ENCODE data around the gene NCBP1. TPM values are rescaled to one million over a fixed set of nuclear protein-coding genes. Genes with fewer than 3 reads are reported as not detected.

The NCBP1 gene
- total RNA-seq, 1 donor from 2014 or later, result 22.8 TPM

GRCh38 chr9:97689401-97690180 is 56.0 kb downstream of the NCBP1 start:
- TF ChIP-seq, protein P1, sequence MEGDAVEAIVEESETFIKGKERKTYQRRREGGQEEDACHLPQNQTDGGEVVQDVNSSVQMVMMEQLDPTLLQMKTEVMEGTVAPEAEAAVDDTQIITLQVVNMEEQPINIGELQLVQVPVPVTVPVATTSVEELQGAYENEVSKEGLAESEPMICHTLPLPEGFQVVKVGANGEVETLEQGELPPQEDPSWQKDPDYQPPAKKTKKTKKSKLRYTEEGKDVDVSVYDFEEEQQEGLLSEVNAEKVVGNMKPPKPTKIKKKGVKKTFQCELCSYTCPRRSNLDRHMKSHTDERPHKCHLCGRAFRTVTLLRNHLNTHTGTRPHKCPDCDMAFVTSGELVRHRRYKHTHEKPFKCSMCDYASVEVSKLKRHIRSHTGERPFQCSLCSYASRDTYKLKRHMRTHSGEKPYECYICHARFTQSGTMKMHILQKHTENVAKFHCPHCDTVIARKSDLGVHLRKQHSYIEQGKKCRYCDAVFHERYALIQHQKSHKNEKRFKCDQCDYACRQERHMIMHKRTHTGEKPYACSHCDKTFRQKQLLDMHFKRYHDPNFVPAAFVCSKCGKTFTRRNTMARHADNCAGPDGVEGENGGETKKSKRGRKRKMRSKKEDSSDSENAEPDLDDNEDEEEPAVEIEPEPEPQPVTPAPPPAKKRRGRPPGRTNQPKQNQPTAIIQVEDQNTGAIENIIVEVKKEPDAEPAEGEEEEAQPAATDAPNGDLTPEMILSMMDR (IDR thresholded peaks at IDR 0.05), result no peak
- peaks cover 9% of the 10 kb centered on the region for H3K4me1 ChIP-seq
- no peak for ATAC-seq
- no peak overlapping the region for H3K27ac ChIP-seq
- intact Hi-C loops (cut with DNase I), result no loop called here
- no peak for DNase-seq
- H3K36me3 ChIP-seq, result peaks cover 83% of the 10 kb centered on the region
- no peaks in the 10 kb centered on the region for H3K9me3 ChIP-seq
- no peak overlapping the region for H3K4me3 ChIP-seq
- H3K27me3 ChIP-seq (ENCODE audit: low read depth), result no peaks in the 10 kb centered on the region

GRCh38 chr9:97694769-97695168 is 61.1 kb downstream of the NCBP1 start:
- Histone ChIP-seq H3K9me3 (no peaks in the 10 kb centered on the region), H3K27ac (no peak overlapping the region), H3K4me3 (no peak overlapping the region), H3K27me3 (ENCODE audit: low read depth) (no peaks in the 10 kb centered on the region), H3K4me1 (peaks cover 33% of the 10 kb centered on the region), H3K36me3 (peaks cover 38% of the 10 kb centered on the region)
- intact Hi-C loops (cut with DNase I), result no loop called here
- TF ChIP-seq, protein P1 (IDR thresholded peaks at IDR 0.05), result no peak
- no peak for DNase-seq
- ATAC-seq, result no peak

GRCh38 chr9:97695390-97695789 is 61.8 kb downstream of the NCBP1 start:
- Histone ChIP-seq H3K9me3 (no peaks in the 10 kb centered on the region), H3K36me3 (peaks cover 32% of the 10 kb centered on the region), H3K4me3 (peak overlapping the region; percentile 73), H3K27me3 (ENCODE audit: low read depth) (no peaks in the 10 kb centered on the region), H3K27ac (no peak overlapping the region), H3K4me1 (peaks cover 33% of the 10 kb centered on the region)
- ATAC-seq (no peak), DNase-seq (no peak)
- TF ChIP-seq, protein P1 (IDR thresholded peaks at IDR 0.05), result no peak
- intact Hi-C loops (cut with DNase I), result no loop called here

DNA sequence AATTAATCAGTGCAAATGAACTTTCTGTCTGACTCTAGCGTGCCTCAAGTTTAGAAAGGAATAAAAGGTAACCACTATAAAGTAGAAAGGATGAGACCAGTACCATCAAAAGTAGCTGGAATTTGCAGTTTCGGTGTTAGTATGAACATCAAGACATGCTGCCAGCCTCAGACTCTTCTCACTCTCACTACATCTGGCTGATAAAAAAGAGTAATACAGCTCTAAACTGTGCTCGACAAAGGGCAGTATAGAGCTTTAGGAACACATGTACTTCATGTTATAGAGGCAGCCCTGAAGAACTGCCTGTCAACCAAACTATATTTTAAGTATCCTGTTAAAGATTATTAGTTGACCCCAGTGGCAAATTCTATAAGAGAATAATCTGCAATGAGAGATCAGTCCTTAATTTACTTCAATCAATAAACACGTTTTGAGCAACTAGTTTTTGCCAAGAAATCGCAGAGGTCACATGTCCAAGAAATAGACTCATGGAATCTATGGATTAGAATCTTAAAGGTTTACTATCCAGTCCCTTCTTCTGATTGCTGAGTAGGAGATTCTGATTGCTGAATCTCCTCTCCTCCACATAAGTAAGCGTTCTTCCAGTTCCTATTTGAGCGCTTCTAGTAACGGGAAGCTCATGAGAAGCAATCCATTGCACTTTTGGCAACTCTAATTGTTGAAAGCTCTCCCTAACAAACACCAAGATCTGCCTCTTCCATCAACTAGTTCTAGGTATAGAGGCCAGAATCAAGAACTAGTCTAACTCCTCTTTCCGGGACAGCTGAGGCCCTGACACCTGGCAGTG is 62.6 kb downstream of the NCBP1 start:
- TF ChIP-seq, protein P1 (IDR thresholded peaks at IDR 0.05), result no peak
- intact Hi-C loops (cut with DNase I), result no loop called here
- Histone ChIP-seq H3K4me1 (peaks cover 33% of the 10 kb centered on the region), H3K27me3 (ENCODE audit: low read depth) (no peaks in the 10 kb centered on the region), H3K4me3 (peak overlapping the region; percentile 73), H3K9me3 (no peaks in the 10 kb centered on the region), H3K27ac (peak overlapping the region; percentile 90), H3K36me3 (peaks cover 24% of the 10 kb centered on the region)
- peak in 1 of 2 donors; percentile 1 for ATAC-seq
- DNase-seq, result no peak

DNA sequence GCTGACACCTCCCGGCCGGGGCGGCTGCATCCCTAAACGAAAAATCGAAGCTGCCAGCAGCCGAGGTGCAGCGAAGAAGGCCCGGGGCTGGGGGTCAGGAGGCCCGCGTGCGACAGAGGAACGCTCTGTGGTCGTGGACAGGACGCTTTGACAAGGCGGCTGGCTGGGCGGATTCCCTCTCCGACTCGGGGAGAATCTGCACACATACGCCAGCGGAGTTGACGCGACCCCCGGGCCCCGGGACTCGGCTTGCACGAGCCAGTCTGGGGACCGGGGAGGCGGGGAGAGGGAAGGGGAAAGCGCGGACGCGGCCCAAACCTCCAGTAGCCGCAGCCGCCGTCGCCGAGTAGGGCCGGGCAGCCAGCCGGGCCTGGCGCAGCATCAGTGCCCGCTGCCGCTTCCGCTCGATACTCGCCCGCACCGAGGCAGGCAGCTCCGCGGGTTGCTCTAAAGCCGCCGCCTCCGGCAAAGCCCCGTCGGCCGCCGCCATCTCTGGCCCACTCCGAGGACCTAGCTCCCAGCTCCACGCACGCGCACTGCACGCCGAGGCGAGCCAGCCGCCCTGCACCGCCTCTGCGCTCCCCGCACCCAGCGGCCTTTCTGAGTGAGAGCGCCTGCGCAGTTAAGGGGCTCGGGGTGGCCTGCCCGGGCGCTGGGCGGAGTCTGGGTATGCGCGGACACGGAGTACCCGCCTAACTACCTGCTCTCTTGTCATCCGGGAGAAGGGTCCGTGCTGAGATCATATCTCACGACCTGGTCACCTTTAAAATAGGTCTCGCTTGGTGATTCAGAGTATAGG is 63.4 kb downstream of the NCBP1 start, which contains the start of gene XPA:
TSS of gene XPA (minus strand) at position 538 of the 799 bp plus-strand sequence. CDS start at position 490, 48 bp downstream.
- TF ChIP-seq, protein P1 (IDR thresholded peaks at IDR 0.05), result no peak
- peak; percentile 100 for ATAC-seq
- peak within 1 kb of the TSS; percentile 90 for H3K27ac ChIP-seq
- no peaks in the 10 kb centered on the region for H3K9me3 ChIP-seq
- no peaks in the 10 kb centered on the region for H3K27me3 ChIP-seq (ENCODE audit: low read depth)
- peak; percentile 98 for DNase-seq
- peaks cover 16% of the 10 kb centered on the region for H3K36me3 ChIP-seq
- intact Hi-C loops (cut with DNase I), result no loop called here
- H3K4me3 ChIP-seq, result peak within 1 kb of the TSS; percentile 73
- H3K4me1 ChIP-seq, result peaks cover 33% of the 10 kb centered on the region
